Heart left ventricle (tissue), 16 donors: ENCODE results near the gene PDE1A. TPM values are rescaled to one million over a fixed set of nuclear protein-coding genes. Genes with fewer than 3 reads are reported as not detected.

Experiments used
- ATAC-seq, 4 donors: fragments of 200-7000 bp; cut with Tn5 transposase; one replicate each; pipeline ENCODE4 v1.9.1; 2020 to 2022; ENCODE audit warnings: moderate library complexity in 4 of 4, mild to moderate bottlenecking in 3 of 4, moderate number of reproducible peaks in 1 of 4
- DNase-seq, 5 donors: peaks; one replicate each; pipeline ENCODE4 v3.0.0-alpha.2; 2020
- H3K27ac ChIP-seq, 12 donors: fragments of 200-600 bp; sonication (generic) in 4 of 12; one replicate each; pipeline versions ENCODE4 v1.5.0 to v1.8.0; 2016 to 2022; ENCODE audit warnings: mild to moderate bottlenecking in 2 of 12
- H3K27me3 ChIP-seq, 9 donors: fragments of 200-600 bp; sonication (generic) in 2 of 9; one replicate each; pipeline versions ENCODE4 v1.5.1 to v1.8.0; 2016 to 2022; ENCODE audit warnings: mild to moderate bottlenecking in 3 of 9
- H3K36me3 ChIP-seq, 9 donors: fragments of 200-600 bp; sonication (generic) in 2 of 9; one replicate each; pipeline versions ENCODE4 v1.5.0 to v1.8.0; 2018 to 2022; ENCODE audit warnings: mild to moderate bottlenecking in 2 of 9
- H3K4me1 ChIP-seq, 12 donors: fragments of 200-600 bp; sonication (generic) in 4 of 12; one replicate each; pipeline versions ENCODE4 v1.5.0 to v1.8.0; 2016 to 2022; ENCODE audit warnings: mild to moderate bottlenecking in 3 of 12
- H3K4me3 ChIP-seq, 12 donors: fragments of 200-600 bp; sonication (generic) in 4 of 12; one replicate each; pipeline versions ENCODE4 v1.5.0 to v1.8.0; 2017 to 2022; ENCODE audit warnings: mild to moderate bottlenecking in 9 of 12, moderate library complexity in 4 of 12
- H3K9me3 ChIP-seq, 12 donors: fragments of 200-600 bp; sonication (generic) in 4 of 12; one replicate each; pipeline versions ENCODE4 v1.5.0 to v1.8.0; 2016 to 2022; ENCODE audit warnings: mild to moderate bottlenecking in 1 of 12
- POLR2A ChIP-seq, 2 donors: fragments of 450-650 bp; IDR thresholded peaks; one replicate each; pipeline ENCODE4 v1.6.1; 2017; ENCODE audit warnings: antibody characterized with exemption in 2 of 2, mild to moderate bottlenecking in 2 of 2, moderate library complexity in 2 of 2
- WGBS, 4 donors: extraction: QIAGEN DNeasy Blood & Tissue Kit in 2 of 4; methylation state at CpG; one replicate each; pipeline versions ENCODE4 v1.1.5 to v1.1.7; 2013 to 2018; 5-methylcytosine and 5-hydroxymethylcytosine counted together
- intact Hi-C, 10 donors: fragments of 100-400 bp; cut with DNase I; formaldehyde crosslinking; loops; one replicate each; pipeline versions ENCODE4 v1.11.1 to v1.14.2; 2022
- polyA plus RNA-seq, 2 donors: library from polyadenylated mRNA; stranded (reverse); fragments of 200-250 nt; gene quantifications; one replicate each; pipeline ENCODE4 v1.2.3, GENCODE V29; 2013
- total RNA-seq, 9 donors: library from RNA; depleted of rRNA in 2 of 9; stranded (reverse); fragments of >200 nt in 2 of 9; fragmentation: NEBNext Ultra II Directional in 3 of 9; extraction: Animal tissue kit (Norgen Biotek cat#: 25700) in 3 of 9; gene quantifications; one replicate each; pipeline versions ENCODE4 v1.1.0 to v1.2.4, GENCODE V29; 2016 to 2023
- TF ChIP-seq, protein P1 (sequence below), 12 donors: fragments of 200-600 bp; sonication (generic) in 4 of 12; IDR thresholded peaks; one replicate each; pipeline versions ENCODE4 v1.5.0 to v1.8.0; 2018 to 2022; ENCODE audit warnings: antibody characterized with exemption in 12 of 12, mild to moderate bottlenecking in 5 of 12
- donor health status: ischemic (EF 13 %, LVEDD 7.1; RV severe dilation, severe dysfunction).
- donor health status: healthy with polysubstance abuse.
- donor health status: DM: no; HTN: yes; CAD: no.
- donor health status: DM: no; HTN: no; CAD: no.
- donor health status: ischemic (EF 25% LVEDD 6.9; RV normal size, moderate dysfunction).
- donor health status: ischemic (EF 25% LVEDD 5.7; RV mildly dilated, moderate dysfunction).
- donor health status: healthy.
- donor health status: DM: yes; HTN: yes; CAD: no.
- donor health status: ischemic (EF 35%, LVEDD 5.7; RV mildly dilated, moderate dysfunction).
- donor health status: nonischemic (EF 11% LVEDD 7.7; RV severe dilation, severe dysfunction).
- donor health status: DM: yes; HTN: yes; CAD: no.
- donor health status: PGD.
- donor health status: ischemic (EF 29% LVEDD 5.4; RV normal size, mild dysfunction).
- donor health status: nonischemic (EF 23%, LVEDD 6.1; RV moderate dilation, normal function).

PDE1A gene
- total and polyA plus RNA-seq, 11 donors, result 2.5 to 25.5 (median 5.5) TPM

DNA sequence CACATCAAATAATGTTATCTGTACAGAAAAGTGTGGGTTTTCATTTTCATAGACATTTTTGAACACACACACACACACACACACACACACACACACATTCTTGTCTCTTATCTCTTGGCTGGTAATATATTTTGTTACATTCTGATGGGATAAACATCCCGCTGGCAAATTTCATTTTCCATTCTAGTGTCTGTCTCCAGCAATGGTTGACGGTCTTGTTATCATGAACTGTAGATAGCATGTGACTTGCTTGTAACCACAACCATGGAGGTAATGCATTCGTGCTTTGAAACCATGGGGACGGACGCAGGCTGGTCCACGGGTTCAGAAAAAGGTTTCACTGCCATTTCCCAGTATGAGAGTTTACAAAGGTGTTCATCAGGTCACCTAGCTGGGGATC, 284.8 kb downstream of the PDE1A start:
- H3K4me1 ChIP-seq, result peaks cover 0 to 25% (median 3%) of the 10 kb centered on the region in 12 donors
- WGBS, 4 donors, result 36 to 45% (median 40%) methylated on average over 6 of the region's 6 CpGs
- intact Hi-C loops, result no loop called here

DNA sequence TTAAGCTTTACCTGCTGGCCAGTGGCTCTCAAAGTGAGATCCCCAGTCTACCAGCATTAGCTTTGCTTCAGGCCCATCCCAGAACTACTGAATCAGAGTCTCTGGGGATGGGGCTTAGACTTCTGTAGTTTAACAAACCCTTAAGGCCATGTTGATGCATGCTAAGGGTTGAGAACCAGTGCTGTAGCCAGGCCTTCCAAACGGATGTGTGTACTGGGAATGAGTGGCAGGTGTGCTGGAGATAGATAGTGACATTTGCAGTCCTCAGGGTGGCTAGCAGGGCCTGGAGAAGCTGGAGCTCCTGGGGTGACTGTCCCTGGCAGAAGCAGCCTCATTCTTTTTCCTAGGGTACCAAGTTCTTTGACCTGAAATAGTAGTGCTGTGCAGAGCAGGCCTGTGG, 292.6 kb downstream of the PDE1A start:
- H3K4me3 ChIP-seq, result no peak overlapping the region
- H3K27ac ChIP-seq, result no peak overlapping the region
- no peak for DNase-seq
- no peaks in the 10 kb centered on the region for H3K4me1 ChIP-seq
- H3K9me3 ChIP-seq, result no peaks in the 10 kb centered on the region
- peak in 1 of 4 donors; percentile 53 for ATAC-seq
- intact Hi-C loops, result no loop called here
- H3K27me3 ChIP-seq, result no peaks in the 10 kb centered on the region
- TF ChIP-seq POLR2A (IDR thresholded peaks at IDR 0.05), result no peak
- TF ChIP-seq, protein P1, sequence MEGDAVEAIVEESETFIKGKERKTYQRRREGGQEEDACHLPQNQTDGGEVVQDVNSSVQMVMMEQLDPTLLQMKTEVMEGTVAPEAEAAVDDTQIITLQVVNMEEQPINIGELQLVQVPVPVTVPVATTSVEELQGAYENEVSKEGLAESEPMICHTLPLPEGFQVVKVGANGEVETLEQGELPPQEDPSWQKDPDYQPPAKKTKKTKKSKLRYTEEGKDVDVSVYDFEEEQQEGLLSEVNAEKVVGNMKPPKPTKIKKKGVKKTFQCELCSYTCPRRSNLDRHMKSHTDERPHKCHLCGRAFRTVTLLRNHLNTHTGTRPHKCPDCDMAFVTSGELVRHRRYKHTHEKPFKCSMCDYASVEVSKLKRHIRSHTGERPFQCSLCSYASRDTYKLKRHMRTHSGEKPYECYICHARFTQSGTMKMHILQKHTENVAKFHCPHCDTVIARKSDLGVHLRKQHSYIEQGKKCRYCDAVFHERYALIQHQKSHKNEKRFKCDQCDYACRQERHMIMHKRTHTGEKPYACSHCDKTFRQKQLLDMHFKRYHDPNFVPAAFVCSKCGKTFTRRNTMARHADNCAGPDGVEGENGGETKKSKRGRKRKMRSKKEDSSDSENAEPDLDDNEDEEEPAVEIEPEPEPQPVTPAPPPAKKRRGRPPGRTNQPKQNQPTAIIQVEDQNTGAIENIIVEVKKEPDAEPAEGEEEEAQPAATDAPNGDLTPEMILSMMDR (IDR thresholded peaks at IDR 0.05), result no peak
- 29 to 42% (median 36%) methylated on average over 1 of the region's 1 CpG for WGBS, 4 donors
- H3K36me3 ChIP-seq, result peaks cover 0 to 6% (median 0%) of the 10 kb centered on the region in 9 donors

More for the DNA sequence above, 284.8 kb downstream of the PDE1A start:
- DNase-seq (no peak), ATAC-seq (peak; percentile 35 to 57 (median 50))
- H3K36me3 ChIP-seq, result no peaks in the 10 kb centered on the region
- TF ChIP-seq, protein P1 (IDR thresholded peaks at IDR 0.05), result no peak
- TF ChIP-seq POLR2A (IDR thresholded peaks at IDR 0.05), result no peak
- no peaks in the 10 kb centered on the region for H3K27me3 ChIP-seq
- no peak overlapping the region for H3K4me3 ChIP-seq
- H3K9me3 ChIP-seq, result no peaks in the 10 kb centered on the region
- no peak overlapping the region for H3K27ac ChIP-seq

DNA sequence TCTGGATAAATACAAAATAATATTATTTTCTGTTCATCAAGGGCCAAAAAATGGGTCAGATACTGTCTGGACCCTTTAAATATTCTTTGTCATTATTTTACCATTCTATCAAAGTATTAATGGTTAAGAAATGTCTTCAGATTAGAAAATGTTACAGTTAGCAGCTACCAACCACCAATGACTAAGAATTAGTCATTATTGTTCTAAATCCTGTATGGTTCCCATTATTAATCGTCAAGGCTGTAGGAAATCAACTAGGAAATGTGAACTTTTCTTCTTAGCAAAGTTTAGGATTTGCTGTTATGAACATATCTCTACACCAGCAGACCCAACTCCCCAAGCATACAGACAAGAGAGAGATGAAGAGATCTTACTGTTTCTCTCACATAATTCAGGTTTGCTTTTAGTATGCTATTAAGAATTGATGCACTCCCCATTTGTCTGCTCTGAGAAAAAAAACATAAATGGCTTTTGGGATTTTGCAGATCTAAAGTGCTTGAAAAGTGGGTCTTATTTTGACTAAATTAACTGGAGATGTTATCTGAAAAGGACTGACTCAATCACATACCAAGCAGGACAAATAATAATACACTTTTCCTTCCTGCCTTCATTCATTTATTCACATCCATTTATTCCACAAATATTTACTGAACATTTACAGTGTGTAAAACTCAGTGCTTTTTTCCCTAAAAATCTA, 293.5 kb downstream of the PDE1A start:
- intact Hi-C loops, result no loop called here
- H3K9me3 ChIP-seq, result no peaks in the 10 kb centered on the region
- ATAC-seq (no peak), DNase-seq (no peak)
- H3K4me1 ChIP-seq, result no peaks in the 10 kb centered on the region
- 58 to 68% (median 66%) methylated on average over 1 of the region's 1 CpG for WGBS, 4 donors
- peaks cover 0 to 6% (median 0%) of the 10 kb centered on the region in 9 donors for H3K36me3 ChIP-seq
- TF ChIP-seq POLR2A (IDR thresholded peaks at IDR 0.05), result no peak
- TF ChIP-seq, protein P1 (IDR thresholded peaks at IDR 0.05), result no peak
- no peaks in the 10 kb centered on the region for H3K27me3 ChIP-seq
- H3K4me3 ChIP-seq, result no peak overlapping the region
- H3K27ac ChIP-seq, result no peak overlapping the region

DNA sequence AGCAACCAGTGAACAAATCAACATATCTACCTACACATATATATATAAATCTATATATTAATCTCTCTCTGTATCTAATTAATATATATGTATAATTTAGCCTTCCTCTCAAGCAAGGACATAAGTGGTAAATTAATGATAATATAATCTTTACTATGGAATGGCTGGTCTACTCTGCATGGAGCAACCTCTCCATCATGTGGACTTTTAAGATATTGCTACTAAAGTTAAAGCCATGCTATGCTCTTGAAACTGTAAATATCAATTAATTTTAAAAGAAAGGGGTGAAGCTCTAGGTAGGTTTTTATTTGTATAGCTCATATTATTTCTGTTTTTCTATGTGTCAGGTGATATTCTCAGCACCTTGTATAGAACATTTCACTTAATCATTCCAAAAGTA, 294.2 kb downstream of the PDE1A start:
- TF ChIP-seq, protein P1 (IDR thresholded peaks at IDR 0.05), result peak in 2 of 12 donors; percentile 14 to 37
- TF ChIP-seq POLR2A (IDR thresholded peaks at IDR 0.05), result no peak
- no peak for DNase-seq
- no peaks in the 10 kb centered on the region for H3K9me3 ChIP-seq
- no peak overlapping the region for H3K4me3 ChIP-seq
- intact Hi-C loops, result no loop called here
- H3K36me3 ChIP-seq, result peaks cover 0 to 6% (median 0%) of the 10 kb centered on the region in 9 donors
- H3K27ac ChIP-seq, result no peak overlapping the region
- H3K27me3 ChIP-seq, result no peaks in the 10 kb centered on the region
- H3K4me1 ChIP-seq, result no peaks in the 10 kb centered on the region
- ATAC-seq, result no peak
